GM19395 (cell line): ENCODE results near the gene DCD.
"Not testable (repeated sequence)": the region's sequence is repeated elsewhere in the genome, so short reads cannot be mapped to it uniquely, and the experiment has no call there.

Experiments used
- ATAC-seq: cut with Tn5 transposase; IDR thresholded peaks from one replicate; pipeline ENCODE4 v1.9.1; 2021; ENCODE audit warnings: mild to moderate bottlenecking, moderate library complexity; ENCODE audit not compliant: unreplicated experiment

DCD gene

GRCh38 chr12:54654926-54655325, 6.8 kb upstream of the DCD start:
- no peak for ATAC-seq

GRCh38 chr12:54653025-54653424, 4.9 kb upstream of the DCD start:
- no peak for ATAC-seq

- ATAC-seq: no peak
Observed at GRCh38 chr12:54650889-54651288, 2.7 kb upstream of the DCD start.

GRCh38 chr12:54650409-54650808, 2.2 kb upstream of the DCD start:
- ATAC-seq: no peak

- no peak for ATAC-seq
Observed at GRCh38 chr12:54649825-54650224, 1.7 kb upstream of the DCD start.

- ATAC-seq: no peak
Observed at GRCh38 chr12:54641554-54641953, 6.6 kb downstream of the DCD start.

- no peak for ATAC-seq
Observed at GRCh38 chr12:54641089-54641488, 7.1 kb downstream of the DCD start.

- not testable (repeated sequence) for ATAC-seq
Observed at GRCh38 chr12:54639112-54639511, 9.1 kb downstream of the DCD start.

GRCh38 chr12:54634795-54635194, 13.4 kb downstream of the DCD start, which contains the start of gene LACRT:
LACRT (minus strand) TSS chr12:54634895; CDS start chr12:54634841, 54 bp downstream.
- ATAC-seq: no peak

GRCh38 chr12:54631988-54632728, 16.0 kb downstream of the DCD start:
- ATAC-seq: no peak

GRCh38 chr12:54631551-54631950, 16.6 kb downstream of the DCD start:
- ATAC-seq: no peak

GRCh38 chr12:54629925-54630324, 18.2 kb downstream of the DCD start:
- ATAC-seq: no peak

GRCh38 chr12:54628186-54628846, 19.8 kb downstream of the DCD start:
- ATAC-seq: no peak

GRCh38 chr12:54627304-54627703, 20.9 kb downstream of the DCD start:
- ATAC-seq: no peak

GRCh38 chr12:54625598-54625997, 22.6 kb downstream of the DCD start:
- no peak for ATAC-seq

GRCh38 chr12:54624315-54625279, 23.6 kb downstream of the DCD start:
- no peak for ATAC-seq

GRCh38 chr12:54622463-54623183, 25.5 kb downstream of the DCD start:
- ATAC-seq: no peak

GRCh38 chr12:54616933-54617680, 31.1 kb downstream of the DCD start:
- ATAC-seq: no peak

GRCh38 chr12:54612225-54612750, 35.9 kb downstream of the DCD start:
- ATAC-seq: no peak

GRCh38 chr12:54611715-54612149, 36.4 kb downstream of the DCD start:
- no peak for ATAC-seq
